Stimulated activated CD8-positive, alpha-beta memory T cell treated with anti-CD3 and anti-CD28 coated beads, Interleukin-7, amount 100 ng/mL, for 48 hours (primary cell): Measurements from ENCODE around the gene KBTBD4.

Experiments used
- DNase-seq, 2 donors: peaks; one replicate each; pipeline ENCODE4 v3.0.0-alpha.2; 2020; ENCODE audit warnings: low read depth in 1 of 2; ENCODE audit errors: extremely low read depth in 1 of 2

Gene KBTBD4

DNA sequence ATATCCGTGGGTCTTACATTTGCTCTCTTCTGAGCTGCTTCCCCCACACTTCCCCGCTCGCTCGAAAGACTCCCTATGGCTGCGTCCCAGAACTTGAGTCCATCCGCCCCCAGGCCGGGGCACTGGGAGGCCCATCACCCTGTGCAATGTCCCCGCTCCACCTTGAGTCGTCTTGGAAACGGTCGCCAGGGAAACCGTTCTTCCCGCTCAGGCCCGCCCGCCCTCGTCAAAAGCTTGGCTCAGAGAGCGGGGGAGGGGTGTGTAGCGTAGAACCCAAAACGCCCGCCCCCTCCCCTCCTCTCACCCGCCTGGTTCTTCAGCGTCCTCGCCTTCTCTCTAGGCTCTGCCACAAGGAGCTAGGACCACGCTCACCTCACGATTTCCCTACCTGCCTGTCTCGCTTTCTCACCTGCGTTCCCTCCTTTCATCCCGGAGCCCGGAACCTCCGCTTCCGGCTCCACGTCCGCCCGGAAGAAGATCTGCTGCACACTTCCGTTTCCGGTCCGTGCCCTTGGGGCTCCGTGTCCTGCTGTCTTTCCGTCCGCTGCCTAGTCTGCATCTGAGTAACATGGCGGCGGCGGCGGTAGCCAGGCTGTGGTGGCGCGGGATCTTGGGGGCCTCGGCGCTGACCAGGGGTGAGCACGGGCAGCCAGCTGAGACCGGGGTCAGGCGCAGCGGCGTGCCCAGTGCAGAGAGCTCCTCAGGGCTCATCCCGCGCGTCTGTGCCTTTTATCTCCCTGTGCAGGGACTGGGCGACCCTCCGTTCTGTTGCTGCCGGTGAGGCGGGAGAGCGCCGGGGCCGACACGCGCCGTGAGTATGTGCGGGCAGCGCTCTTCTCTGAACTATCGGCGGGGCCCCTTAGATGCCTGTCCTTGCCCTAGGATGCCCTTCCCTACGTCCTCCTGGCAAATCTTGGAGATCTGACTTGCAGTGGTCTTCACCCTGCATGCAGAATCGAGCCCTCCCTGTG lies at the start of gene KBTBD4, which contains the start of gene NDUFS3:
Gene KBTBD4 (minus strand): TSS at position 447 of the 971 bp plus-strand sequence. CDS start 19 bp downstream, at position 428.
Gene NDUFS3 (plus strand): TSS at position 551 of the 971 bp plus-strand sequence. CDS start 18 bp downstream, at position 569.
- peak; percentile 78 to 79 for DNase-seq

DNA sequence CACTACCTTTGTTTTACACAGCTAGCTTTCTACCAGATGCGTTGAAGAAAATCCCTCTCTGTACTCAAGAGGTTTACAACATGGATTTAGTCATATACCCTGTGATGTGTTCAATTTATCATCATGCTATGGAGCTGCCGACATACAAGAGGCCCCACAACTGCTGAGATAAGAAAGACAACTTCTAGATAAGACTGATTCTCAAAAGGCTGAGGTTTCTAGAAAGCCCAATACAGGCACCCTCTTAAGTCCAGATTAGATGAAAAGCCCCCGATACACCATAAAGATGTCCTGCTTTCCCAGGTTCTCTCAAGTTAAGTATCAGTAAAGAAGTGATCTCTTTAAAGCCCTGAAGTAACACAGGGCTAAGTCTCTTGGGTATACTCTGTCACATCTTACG lies 49.3 kb upstream of the KBTBD4 start:
- DNase-seq: no peak

DNA sequence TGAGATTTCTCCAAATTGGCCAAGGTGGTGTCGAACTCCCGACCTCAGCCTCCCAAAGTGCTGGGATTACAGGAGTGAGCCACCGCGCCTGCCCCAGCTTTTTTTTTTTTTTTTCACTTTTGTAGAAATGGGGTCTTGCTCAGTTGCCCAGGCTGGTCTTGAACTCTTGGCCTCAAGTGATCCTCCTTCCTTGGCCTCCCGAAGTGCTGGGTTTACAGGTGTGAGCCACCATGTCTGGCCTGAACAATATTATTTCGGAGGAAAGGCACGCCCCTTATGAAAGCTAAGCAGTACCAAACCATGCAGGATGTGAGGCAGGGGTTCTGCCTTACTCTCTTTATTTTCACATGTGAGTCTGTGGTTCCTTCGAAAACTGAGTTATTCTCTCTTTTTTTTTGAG lies 47.5 kb upstream of the KBTBD4 start:
- DNase-seq: no peak

DNA sequence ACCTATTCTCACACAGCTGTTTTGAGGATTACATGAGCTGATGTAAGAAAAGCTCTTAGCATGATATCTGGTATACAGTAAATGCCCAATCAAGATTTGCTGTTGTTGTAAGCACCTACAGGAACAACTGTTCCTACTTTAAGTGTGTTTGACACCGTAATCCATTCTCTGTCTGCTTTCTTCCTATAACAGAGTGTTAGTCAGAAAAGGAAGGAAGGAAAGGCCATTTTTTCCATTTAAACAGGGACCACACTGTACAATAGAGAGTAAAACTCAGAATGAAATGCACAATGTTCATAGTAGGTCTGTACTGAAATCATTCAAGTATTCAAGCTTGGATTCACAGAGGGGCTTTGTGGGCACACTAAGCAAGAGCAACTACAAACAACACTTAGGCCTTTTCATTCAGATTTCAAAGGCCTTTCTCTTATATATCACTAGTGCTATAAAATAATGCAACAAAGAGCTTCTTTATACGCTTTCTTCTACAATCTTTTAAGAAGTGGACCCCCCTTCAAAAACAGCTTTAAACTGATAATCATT lies 42.1 kb upstream of the KBTBD4 start:
- DNase-seq: no peak

DNA sequence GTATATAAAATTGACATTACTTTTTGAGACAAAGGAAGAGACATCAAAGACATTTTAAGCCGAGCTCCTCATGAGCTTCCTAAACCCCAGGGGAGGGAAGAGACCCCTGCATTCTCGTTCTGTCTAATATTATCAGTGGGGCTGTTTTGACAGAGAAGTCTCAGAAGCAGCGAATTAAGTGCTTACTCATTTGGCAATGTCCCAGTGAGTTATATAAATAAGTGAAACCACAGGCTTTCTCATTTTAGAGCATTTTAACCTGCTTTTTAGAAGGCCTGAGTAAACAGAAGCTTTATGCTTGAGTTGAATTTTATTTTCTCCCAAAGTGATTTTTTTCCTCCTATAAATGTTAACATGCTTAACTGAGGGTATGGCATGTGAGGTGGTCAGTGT lies 38.6 kb upstream of the KBTBD4 start:
- DNase-seq: no peak

DNA sequence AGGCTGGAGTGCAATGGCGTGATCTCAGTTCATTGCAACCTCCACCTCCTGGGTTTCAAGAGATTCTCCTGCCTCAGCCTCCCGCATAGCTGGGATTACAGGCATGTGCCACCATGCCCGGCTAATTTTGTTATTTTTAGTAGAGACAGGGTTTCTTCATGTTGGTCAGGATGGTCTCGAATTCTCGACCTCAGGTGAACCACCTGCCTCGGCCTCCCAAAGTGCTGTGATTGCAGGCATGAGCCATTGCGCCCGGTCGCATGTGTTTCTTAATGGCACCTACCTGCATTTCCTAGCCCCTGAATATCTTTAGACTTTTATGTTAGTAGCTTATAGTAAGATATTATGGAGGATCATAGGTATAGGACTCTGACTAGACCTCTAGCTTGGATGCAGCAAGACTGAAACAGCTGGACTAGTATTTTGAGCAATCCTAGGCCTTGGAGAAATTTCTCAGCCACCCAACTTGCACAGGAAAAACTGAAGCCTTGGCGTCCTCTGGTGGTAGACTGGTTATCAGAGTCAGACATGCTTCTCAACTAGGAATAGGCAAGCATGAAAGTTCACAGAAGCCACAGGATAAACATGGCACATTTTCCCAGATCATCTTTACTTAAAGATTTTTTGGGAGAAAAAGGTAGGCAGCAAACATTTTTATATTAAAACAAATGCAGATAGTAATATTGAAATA lies 38.1 kb upstream of the KBTBD4 start:
- no peak for DNase-seq

DNA sequence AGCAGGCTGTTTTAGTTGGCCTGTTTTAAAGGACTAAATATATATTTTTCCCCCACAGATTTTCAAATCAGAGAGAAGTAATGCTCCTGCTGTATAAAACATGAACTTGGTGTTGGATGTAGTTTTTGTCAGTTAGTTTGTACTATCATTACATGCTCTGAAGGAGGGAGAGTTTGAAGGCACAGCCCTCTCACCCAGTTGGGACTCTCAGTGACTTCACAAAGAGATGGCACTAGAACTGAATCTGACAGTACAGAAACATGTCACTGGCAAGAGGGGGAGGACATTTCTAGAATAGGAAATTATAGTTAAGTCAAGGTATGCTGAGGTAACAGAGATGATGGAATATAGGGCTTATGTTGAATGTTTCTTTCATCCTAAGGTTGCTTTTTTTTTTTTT lies 36.5 kb upstream of the KBTBD4 start:
- DNase-seq: no peak

DNA sequence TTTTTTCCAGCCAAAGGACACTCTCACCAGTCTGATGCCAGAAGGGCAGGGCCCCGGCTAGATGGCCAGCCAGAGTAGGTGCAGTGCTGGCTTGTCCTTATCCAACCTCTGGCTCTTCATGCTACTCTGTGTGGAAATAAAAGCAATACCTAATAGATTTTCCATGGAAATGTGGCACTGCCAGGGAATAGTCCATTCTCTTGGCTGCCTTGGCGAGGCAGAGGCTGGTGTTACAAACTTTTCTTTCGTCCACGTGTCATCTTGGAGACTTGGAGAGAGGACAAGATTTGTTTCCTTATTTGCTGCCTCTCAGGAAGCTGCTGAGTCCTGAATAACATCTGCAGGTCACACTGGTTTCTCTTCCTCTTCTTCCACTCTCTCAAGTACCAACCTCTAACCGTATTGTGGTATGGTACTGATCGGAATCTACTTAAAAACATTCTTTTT lies 32.6 kb upstream of the KBTBD4 start:
- DNase-seq: no peak

DNA sequence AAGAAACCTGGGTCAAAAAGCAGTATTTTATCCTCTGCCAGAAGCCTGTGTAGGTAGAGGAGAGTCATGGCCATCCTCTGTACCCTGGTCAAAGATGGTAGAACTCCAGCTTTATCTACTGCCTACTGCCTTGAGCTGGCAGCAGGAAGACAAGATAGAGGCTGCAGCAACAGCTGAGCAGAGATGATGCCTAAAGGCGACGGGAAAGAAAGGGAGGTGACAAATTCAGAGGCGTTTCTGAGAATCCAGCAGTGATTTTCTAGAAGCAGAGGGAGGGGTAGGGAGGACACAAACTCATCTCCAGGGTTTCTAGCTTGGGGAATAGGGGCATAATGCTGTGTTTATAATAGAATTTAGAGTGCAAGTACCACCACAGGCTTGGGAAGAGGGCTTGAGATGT lies 30.9 kb upstream of the KBTBD4 start:
- no peak for DNase-seq

DNA sequence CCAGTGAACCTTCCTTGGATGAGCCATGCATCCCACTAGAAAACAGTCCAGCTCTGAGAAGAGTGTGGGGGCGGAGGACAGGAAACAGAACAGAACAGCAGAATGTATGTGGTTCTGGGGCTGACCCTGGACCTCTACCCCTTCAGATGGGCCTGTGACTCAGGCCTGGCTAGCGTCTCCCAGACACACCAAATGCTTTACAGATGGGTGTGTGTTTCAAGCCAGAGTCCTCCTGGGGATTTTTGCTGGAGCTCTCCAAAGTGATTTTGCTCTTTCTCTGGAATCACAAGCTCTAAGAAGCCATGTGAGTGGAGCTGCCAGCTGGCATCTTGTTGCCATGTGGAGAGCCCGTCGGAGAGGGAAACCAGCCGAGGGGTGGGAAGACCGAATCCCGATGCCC lies 28.6 kb upstream of the KBTBD4 start:
- DNase-seq: no peak

DNA sequence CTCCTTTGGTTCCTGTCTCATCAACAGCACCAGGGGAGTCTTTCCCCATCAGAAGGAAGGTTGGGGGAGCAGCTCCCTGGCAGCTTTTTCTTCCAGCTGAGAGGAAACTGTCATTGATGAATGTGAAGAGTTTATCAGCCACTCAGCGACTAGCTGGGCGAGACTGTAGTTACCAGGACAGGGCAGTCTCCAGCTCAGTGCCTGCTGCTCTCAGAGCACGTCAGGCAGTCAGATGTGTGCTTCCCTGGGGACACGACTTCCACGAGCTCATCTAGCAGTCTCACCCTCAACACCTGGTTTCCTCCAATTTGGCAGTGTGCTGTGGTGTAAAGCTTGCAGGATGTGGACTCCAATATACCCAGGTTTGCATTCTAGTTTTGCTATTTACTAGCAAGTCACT lies 28.0 kb upstream of the KBTBD4 start:
- DNase-seq: no peak

DNA sequence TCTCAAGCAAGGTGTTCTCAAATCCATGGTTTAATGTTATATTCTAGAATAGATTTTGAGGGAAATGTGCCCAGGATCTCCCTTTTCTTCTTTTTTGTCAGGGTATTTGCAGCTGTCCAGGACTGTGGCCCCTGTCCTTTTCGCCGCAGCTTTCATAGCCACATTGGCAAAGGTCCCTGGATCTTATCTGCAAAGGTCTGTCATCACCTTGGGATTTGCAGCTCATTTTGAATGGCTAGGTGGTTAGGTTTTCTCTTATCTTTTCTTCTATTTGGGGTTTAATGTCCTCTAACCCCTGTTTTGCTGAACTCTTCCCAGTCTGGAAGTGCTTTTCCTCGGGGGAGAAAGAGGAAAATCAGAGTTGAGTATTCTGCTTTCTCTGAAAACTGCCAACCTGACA lies 27.2 kb upstream of the KBTBD4 start:
- no peak for DNase-seq

DNA sequence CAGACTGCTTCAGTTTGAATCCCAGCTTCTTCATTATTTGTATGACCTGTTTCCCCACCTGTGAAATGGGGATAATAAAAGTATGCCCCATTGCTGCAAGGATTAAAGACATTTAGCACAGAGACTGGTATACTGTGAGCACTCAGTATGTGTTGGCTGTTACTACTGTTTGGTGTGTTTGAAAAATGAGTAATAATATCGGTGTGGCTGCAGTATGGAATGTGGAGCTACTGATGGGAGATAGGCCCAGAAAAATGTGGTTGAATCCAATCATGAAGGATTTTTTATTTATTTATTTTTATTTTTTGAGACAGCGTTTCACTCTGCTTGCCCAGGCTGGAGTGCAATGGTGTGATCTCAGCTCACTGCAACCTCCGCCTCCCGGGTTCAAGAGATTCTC lies 24.5 kb upstream of the KBTBD4 start:
- no peak for DNase-seq

DNA sequence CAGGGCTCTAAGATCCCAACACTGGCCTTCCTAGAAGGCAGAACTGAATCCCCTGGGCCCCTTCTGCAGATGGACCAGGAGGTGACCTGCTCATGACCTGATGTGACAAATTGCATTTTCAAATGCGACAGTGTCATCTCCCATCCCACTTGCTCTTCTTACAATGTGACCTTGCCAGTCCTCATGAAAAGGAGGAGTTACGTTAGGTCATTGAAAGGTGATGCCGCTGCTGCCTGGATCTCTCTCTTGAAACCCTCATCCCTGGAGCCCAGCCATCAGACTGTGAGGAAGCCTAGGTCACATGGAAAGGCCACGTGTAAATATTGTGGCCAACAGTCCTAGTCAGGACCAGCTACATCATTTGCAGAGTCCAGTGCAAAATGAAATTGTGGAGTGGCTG lies 21.1 kb upstream of the KBTBD4 start:
- no peak for DNase-seq

DNA sequence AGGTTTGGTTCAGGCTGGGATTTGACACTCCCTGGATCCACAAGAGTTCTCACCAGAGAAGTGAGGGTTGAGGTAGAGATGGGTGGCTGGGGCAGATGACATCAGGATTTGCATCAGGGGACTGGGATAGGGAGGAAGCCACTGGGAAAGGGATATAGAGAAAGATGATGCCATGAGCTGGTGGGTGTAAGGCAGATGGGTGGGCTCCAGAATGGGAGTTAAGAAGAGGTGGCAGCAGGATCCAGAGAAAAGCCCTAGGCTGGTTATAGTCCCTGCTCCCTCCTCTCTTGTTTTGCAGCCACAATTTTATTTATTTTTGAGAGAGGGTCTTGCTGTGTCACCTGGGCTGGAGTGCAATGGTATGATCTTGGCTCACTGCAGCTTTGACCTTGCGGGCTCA lies 17.2 kb upstream of the KBTBD4 start:
- no peak for DNase-seq

DNA sequence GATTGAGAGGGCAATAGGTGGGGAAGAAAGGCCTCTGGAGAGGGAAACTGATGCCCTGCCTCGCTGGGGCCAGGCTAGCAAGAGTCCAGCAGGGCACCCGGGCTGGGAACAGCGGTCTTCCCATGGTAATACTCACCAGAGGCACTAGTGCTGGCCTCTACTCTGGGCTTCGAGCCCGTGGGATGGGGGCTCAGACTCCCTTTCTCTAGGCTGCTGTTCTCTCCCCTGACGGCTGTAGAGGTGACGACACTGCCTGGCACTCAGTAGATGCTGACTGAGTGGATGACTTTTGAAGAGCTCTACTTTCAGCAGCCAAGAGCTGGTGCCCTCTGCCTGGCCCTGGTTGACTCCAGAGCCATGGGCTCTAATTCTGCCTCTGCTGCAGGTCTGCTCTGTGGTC lies 16.3 kb upstream of the KBTBD4 start:
- no peak for DNase-seq

DNA sequence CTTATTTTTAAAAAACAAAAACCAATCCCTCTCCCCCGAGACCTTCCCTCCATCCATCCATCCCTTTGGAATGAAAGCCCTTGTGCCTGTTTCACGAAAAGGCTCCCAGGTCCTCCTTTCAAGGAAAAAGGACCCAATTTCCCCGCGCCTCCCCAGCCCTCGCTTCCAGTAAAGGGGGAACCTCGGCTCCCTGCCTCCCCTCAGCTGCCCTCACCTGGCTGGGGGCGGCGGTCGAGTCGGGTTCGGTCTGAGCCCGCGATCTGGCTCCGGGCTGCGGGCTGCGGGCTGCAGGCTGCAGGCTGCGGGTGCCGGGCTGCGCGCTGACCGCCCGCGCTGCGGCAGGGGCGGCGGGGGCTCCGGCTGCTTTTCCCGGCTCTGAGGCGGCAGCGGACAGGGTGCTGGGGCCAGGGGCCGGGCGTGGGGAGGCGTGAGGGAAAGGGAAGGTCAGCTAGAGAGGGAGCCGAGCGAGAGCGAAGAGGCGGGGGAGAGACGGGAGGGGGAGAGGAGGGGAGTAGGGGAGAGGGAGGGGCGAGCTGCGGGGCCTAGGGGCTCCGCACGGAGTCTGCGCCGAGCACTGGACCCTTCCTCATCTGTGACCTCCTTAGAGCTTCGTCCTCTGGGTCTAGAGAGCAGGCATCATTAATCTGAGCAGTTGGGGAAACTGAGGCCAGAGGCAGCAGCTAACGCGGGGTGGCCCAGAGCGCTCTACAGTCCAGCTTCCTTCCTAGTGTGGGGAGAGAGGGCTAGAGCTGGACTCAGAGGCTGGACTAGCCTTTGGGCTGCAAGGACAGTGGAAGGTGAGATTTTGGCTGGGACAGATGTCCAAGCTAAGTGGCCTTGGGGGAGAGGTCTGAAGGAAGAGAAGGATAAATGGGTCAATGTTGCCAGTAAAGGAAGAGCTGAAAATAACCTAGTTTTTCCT lies 15.4 kb upstream of the KBTBD4 start, which contains the start of gene C1QTNF4:
Gene C1QTNF4 (minus strand): TSS at position 478 of the 922 bp plus-strand sequence. CDS start 3,601 bp downstream, outside the sequence.
- DNase-seq: no peak

DNA sequence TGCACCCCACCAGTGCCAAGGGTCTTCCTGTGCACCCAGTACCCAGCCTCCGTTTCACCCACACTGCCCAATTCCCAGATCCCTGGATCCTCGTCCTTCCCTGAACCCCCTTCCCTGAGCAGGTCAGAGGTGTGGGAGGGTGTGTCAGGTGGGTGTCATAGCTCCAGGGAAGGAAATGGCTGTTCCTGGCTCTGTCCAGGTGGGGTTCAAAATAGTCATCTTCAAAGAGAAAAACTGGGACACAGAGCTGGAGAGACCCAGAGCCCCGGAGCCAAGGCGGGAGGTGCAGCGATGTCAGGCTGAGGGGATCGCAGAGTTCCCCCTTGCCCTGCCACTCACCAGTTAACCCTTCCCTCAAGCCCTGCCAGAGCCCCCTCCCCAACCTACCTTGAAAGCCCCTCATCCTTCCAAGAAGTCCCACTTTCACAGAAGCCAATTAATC lies 14.7 kb upstream of the KBTBD4 start:
- no peak for DNase-seq

DNA sequence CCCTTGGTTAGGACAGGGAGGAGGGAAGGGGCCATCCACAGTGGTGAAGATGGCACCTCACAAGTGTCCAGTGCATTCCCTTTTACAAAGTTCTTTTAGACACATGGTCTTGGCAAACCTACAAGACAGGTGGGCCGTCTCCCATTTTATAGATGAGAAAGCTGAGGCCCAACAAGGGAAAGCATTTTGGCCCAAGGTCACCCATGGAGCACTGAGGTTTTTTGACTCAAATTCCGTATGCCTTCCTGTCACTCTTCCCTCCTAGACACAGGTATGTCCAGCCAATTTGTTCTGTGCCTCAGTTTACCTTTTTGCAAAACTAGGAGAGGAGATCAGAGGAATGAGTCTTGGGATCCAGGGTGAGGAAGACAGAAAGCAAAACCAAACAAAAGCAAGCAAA lies 14.2 kb upstream of the KBTBD4 start:
- no peak for DNase-seq

DNA sequence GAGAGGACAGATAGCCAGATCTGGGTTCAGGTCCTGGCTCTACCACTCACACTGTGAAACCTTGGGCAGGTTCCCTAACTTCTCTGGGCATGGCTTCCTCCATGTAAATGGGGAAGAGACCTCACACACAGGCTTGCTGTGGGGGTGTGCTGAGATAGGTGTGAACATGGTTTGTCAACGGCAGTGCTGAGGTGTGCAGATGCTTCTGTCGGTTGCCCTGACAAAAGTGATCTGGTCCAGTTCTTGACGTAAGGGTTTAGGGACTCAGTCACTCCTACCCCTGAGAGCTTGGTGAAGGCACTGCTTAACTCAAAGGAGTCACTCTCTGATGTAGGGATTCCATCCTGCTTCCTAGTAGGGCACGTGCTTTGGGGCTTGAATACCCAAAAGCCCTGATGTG lies 13.5 kb upstream of the KBTBD4 start:
- DNase-seq: no peak
